ENCODE results near the gene WDR19.
"Not testable (repeated sequence)": the region's sequence is repeated elsewhere in the genome, so short reads cannot be mapped to it uniquely, and the experiment has no call there.

WDR19 gene

DNA sequence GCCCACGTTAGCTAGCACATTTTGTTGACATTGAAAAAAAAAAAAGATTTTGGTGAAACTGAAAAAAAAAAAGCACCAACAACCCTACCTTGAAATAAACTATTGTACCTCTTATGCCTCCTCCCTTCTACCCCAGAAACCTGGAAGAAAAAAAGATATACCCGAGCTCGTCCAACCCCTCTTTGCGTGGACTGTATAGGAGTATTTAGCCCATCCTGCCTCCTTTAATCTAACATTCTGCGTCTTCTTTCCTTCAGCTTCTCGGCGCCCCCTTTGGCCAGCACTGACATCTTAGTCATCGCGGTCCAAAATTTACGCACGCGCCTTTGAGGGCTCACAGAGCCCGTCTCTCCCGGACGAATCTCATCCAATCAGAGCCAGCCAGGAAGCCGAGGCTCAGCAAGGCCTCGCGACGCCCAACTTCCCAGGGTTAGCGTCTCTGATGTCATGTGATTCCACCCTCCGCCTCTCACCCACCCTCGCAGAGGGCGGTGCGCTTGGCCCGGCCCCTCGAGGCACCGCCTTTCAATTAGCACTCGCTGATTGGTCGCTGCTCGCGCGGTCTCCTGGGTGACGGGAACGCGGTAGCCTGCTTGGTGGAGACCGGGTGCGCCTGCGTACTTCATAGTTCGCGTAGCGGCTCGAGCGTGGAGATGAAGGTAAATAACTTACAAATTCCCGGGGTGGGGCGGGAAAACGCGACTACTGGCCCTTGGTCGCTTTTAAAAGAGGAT lies at the start of gene WDR19:
Gene WDR19, plus strand, starts transcription at position 625 of the 734 bp plus-strand sequence. Its CDS starts 29 bp downstream, at position 654.
- DNase-seq: peak; percentile 92

GRCh38 chr4:39133623-39134022 lies 48.7 kb upstream of the WDR19 start:
- no peak for DNase-seq

- no peak for DNase-seq
Measured at GRCh38 chr4:39134683-39135306, 47.5 kb upstream of the WDR19 start.

- not testable (repeated sequence) for DNase-seq
Measured at GRCh38 chr4:39138227-39138626, 44.1 kb upstream of the WDR19 start.

GRCh38 chr4:39146211-39146610 lies 36.1 kb upstream of the WDR19 start:
- DNase-seq: no peak

GRCh38 chr4:39154009-39154408 lies 28.3 kb upstream of the WDR19 start:
- DNase-seq: no peak

- no peak for DNase-seq
Measured at GRCh38 chr4:39157520-39157919, 24.8 kb upstream of the WDR19 start.

- no peak for DNase-seq
Measured at GRCh38 chr4:39166177-39166576, 16.2 kb upstream of the WDR19 start.

GRCh38 chr4:39166669-39167068 lies 15.7 kb upstream of the WDR19 start:
- DNase-seq: no peak

DNA sequence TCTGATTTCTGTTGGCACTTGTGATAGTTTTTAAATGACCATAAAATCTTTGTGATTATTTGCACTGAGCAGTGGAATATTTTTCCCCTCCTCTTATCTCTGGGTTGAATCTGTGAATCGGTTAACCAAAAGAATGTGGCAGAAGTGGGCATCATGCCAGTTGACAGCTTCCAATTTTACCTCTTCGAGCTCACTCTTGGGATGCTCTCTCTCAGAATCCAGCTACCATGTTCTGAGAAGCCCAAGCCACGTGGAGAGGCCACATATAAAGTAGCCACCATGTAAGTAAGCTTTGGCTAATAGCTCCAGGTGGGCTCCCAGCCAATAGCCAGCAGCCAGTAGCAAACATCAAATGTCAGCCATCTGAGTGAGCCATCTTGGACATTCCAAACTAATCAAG lies 12.9 kb upstream of the WDR19 start:
- no peak for DNase-seq

DNA sequence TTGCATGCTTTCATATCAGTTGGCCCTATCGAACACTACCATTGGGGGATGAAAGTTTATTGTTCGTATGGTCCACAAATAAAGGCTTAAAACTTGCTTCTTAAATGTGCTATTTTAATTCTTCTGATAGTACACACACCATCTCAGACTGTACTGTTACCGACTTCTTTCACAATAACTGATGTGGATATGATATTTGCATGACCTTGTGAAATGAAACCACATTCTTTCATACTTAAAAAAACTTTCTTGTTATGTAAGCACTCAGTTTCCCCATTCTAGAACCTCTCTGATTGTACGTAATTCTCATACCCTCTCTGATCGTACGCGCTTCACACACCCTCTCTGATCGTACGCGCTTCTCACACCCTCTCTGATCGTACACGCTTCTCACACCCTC lies 12.0 kb upstream of the WDR19 start:
- no peak for DNase-seq

DNA sequence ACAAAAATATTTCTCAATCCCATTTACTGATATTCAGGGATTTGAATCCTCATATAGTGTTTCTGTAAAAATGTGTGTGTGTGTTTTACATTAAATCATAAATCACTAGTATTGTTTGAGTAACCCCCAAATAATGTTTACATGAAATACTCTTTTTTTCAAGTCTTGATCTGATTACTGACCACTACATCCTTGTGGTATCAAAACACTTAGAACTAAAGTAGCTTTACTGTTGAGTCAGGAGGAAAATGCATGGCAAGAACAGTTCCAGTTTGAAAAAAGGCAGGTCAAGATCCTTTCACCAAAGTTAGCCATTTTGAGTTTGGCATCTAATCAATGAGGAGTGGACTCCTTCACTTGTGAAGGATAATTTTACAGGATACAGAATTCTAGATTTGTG lies 3.6 kb upstream of the WDR19 start:
- DNase-seq: no peak

GRCh38 chr4:39179681-39180080 lies 2.6 kb upstream of the WDR19 start:
- DNase-seq: no peak

DNA sequence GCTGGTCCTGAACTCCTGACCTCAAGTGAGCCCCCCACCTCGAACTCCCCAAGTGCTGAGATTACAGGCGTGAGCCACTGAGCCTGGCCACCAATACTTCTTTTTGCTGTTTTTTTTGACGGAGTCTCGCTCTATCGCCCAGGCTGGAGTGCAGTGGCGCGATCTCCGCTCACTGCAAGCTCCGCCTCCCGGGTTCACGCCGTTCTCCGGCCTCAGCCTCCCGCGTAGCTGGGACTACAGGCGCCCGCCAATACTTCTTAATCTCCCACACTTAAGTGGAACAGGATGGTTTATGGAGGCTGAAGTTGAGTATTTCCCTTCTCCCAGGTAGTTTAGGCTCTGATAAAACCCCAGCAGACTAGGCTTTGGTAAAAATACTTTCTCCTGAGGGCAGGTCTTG lies 1.7 kb upstream of the WDR19 start:
- DNase-seq: not testable (repeated sequence)

DNA sequence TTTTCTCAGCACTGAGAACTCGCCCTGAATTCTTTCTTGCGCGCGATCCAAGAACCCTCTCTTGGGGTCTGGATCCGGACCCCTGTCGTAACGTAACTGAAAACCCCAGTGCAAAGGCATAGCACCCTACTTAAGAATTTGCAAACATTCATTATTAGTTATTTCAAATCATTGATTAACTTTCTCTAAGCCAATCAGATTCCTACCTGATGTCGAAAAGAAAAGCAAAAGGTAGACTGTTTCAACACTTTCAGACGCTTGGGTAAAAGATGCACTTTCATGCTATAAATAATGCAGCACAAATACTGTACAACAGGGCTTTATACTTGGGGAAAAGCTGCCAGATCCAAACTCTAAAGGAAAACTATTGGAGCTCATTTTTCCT lies 817 bp upstream of the WDR19 start:
- DNase-seq: no peak

DNA sequence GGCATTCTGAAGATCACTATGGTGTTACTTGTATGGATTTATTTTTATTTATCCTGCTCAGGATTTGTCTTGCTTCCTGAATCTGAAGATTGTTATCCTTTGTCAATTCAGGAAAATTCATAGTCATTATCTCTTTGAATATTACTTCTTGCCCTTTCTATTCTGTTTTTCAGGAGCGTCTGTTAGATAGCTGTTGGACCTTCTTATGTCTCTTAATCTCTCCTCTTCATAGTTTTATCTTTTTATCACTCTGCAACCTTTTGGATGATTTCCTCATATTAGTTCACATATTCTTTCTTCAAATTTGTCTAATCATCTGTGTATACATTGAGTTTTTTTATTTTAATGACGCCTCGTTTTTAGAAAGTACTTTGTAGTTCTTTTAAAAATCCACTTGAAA lies 19.6 kb downstream of the WDR19 start:
- no peak for DNase-seq

DNA sequence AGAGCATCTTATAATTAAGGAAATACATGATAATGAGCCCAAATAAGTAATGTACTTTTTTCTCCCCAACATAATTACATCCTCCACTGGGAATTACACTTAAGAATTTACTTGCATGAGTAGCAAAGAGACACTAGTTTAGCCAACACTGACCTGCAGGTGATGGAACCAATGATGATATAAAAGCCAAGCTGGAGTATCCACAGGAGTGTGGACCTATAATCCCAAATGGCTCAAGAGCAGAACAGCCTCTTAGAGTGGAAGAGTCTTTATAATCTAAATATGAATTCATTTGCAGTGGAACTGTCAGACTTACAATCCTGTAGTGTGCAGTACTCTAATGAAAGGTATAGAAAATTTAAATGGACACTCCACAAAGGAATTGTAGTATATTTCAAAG lies 22.2 kb downstream of the WDR19 start:
- no peak for DNase-seq

- no peak for DNase-seq
Measured at GRCh38 chr4:39205000-39205399, 22.7 kb downstream of the WDR19 start.

DNA sequence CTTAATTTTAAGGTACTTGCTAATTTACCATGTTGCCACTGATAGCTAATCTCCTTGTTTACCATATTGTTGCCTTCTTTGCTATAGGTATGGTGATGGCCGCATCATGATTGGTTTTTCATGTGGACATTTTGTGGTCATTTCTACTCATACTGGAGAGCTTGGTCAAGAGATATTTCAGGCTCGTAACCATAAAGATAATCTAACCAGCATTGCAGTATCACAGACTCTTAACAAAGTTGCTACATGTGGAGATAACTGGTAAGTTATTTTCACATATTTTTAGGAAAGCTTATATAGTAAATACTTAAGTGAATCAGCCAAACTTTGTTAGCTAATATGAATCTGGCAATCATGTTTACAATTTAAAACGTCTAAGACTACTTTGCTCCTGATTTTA lies 23.1 kb downstream of the WDR19 start:
- no peak for DNase-seq

GRCh38 chr4:39227906-39228305 lies 45.6 kb downstream of the WDR19 start:
- no peak for DNase-seq

GRCh38 chr4:39228377-39228776 lies 46.0 kb downstream of the WDR19 start:
- no peak for DNase-seq

DNA sequence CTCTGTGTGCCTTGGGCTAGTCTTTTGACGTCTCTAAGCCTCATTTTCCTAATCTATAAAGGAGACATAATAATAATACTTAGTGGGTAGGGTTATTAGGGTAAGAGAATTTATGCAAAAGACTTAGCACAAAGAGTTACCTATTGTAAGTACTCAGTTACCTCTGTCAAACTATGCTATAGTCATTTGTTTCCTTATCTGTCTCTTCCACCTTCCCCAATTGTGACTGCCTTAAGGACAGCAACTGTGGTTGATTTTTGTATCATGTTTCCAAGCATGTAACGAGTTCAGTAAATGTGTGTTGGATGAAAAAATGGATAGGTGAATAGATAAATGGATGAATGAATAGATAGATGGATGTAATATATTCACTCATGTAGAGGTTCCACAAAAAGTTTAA lies 48.1 kb downstream of the WDR19 start:
- no peak for DNase-seq

DNA sequence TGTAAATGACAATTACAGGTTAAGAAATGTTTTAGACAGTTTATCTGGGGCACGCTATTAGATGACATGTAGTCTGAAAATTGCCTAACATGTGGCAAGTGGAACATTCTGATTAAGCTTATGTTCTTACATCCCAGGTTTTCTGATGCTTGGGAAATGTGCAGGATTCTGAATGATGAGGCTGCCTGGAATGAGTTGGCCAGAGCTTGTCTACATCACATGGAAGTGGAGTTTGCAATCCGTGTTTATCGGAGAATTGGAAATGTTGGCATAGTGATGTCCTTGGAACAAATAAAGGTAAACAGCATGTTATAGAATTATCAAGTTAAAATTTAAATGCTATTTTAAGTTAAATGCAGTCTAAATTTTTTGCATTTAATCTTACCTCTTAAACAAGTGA lies 49.3 kb downstream of the WDR19 start:
- DNase-seq: no peak

DNA sequence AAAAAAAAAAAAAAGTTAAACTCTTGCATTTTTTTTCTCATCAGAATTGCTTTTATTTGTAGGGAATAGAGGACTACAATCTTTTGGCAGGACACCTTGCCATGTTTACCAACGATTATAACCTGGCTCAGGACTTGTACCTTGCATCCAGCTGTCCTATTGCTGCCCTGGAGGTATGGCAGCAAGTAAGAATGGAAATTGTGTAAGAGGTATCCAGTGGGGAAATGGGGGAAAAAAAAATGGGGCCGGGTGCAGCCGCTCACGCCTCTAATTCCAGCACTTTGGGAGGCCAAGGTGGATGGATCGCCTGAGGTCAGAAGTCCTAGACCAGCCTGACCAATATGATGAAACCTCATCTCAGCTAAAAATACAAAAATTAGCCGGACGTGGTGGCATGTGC lies 49.8 kb downstream of the WDR19 start:
- DNase-seq: no peak

DNA sequence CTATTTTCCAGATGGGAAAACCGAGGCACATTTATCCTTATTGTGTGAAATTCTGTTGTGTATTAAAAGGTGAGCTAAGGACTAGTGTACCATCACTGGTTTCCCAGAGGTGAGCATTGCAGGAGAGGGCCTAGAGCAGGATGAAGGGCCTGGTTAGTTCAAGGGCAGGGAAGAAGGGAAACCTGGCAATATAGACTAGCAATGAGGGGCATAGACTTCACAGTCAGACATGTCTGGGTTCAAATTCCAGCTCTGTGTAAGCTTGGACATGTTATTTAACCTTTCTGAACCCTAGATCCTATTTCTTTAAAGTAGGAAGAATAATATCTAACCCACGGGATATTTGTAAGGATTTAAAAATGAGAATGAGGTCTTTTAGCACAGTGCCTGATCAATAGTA lies 50.8 kb downstream of the WDR19 start:
- no peak for DNase-seq
